ENCODE results near the gene GFOD2. TPM values are rescaled to one million over a fixed set of nuclear protein-coding genes. Genes with fewer than 3 reads are reported as not detected.

The GFOD2 gene
- total and polyA plus RNA-seq, 2 donors (not counting 3 experiments of a cell fraction or from before 2014, with no cell fraction given), result 38.1 to 47.5 TPM

- ChIA-PET CTCF (no interaction called here), POLR2A (no interaction called here)
- Histone ChIP-seq H4K20me1 (replicated peaks; ENCODE audit: control insufficient read depth, extremely low read depth, insufficient read depth, low read length) (no peaks in the 10 kb centered on the region), H3K9me1 (replicated peaks; ENCODE audit: control insufficient read depth, extremely low read depth, insufficient read depth, low read length) (no peaks in the 10 kb centered on the region), H3K9me3 (replicated peaks; ENCODE audit: control insufficient read depth, insufficient read depth, low read length) (no peaks in the 10 kb centered on the region), H3K4me1 (ENCODE audit: control insufficient read depth, extremely low read depth, insufficient read depth, low read length) (no peaks in the 10 kb centered on the region), H3K79me2 (ENCODE audit: control insufficient read depth, insufficient read depth, low read length) (no peaks in the 10 kb centered on the region), H2AFZ (ENCODE audit: low read depth, low read length) (no peak overlapping the region), H3K27me3 (ENCODE audit: control insufficient read depth in 2 of 2, insufficient read depth in 2 of 2, low read length in 2 of 2) (no peaks in the 10 kb centered on the region), H3K36me3 (ENCODE audit: control insufficient read depth in 2 of 2, extremely low read depth in 1 of 2, insufficient read depth in 2 of 2, low read length in 2 of 2) (peaks cover 0 to 35% of the 10 kb centered on the region in 2 experiments), H3K27ac (ENCODE audit: insufficient read depth, low read depth, low read length) (no peak overlapping the region), H3K9ac (replicated peaks; ENCODE audit: extremely low read depth, insufficient read depth, low read length) (no peak overlapping the region), H3K4me3 (replicated peaks in 1 of 3; ENCODE audit: insufficient read depth in 1 of 3, low read depth in 1 of 3, low read length in 3 of 3) (no peak overlapping the region), H3K4me2 (ENCODE audit: insufficient read depth, low read length) (no peak overlapping the region)
- BruUV-seq (replicated peaks), result no TSS peak
- intact Hi-C loops (cut with micrococcal nuclease), result no loop called here
- DNase-seq (ENCODE audit: low read depth, low spot score) (no peak), FAIRE-seq (no peak)
- dilution Hi-C loops (cut with MboI; ENCODE audit: extremely low pct_ligation_motif_present, low sequenced_read_pairs), result no loop called here
- TF ChIP-seq POLR2A (IDR thresholded peaks at IDR 0.05; ENCODE audit: low read depth, low read length) (no peak), FOS (IDR thresholded peaks at IDR 0.05; ENCODE audit: borderline replicate concordance, insufficient read depth, low read length) (no peak), JUN (IDR thresholded peaks at IDR 0.05; ENCODE audit: borderline replicate concordance, insufficient read depth, insufficient read length, low read depth) (no peak), MAX (IDR thresholded peaks at IDR 0.05; ENCODE audit: insufficient read depth, insufficient read length) (no peak)
Observed at GRCh38 chr16:67733734-67734470, 14.8 kb upstream of the GFOD2 start.

GRCh38 chr16:67731753-67732095 is 12.6 kb upstream of the GFOD2 start:
- DNase-seq (ENCODE audit: low read depth, low spot score), result no peak
- CTCF ChIA-PET, result interaction anchor here (1.0 kb wide), 1 partner anchor 84 kb away, joined by 3 read pairs; no protein-coding TSS in a partner anchor
- peaks cover 2 to 49% of the 10 kb centered on the region in 2 experiments for H3K36me3 ChIP-seq (ENCODE audit: control insufficient read depth in 2 of 2, extremely low read depth in 1 of 2, insufficient read depth in 2 of 2, low read length in 2 of 2)

More at GRCh38 chr16:67731753-67732095, 12.6 kb upstream of the GFOD2 start:
- TF ChIP-seq CTCF (IDR thresholded peaks at IDR 0.05; ENCODE audit: extremely low read depth in 1 of 2, insufficient read depth in 1 of 2, low read depth in 1 of 2, low read length in 2 of 2), result no peak
- no peak for TF ChIP-seq POLR2A (IDR thresholded peaks at IDR 0.05; ENCODE audit: low read depth, low read length)
- TF ChIP-seq POLR2AphosphoS5 (IDR thresholded peaks at IDR 0.05; ENCODE audit: insufficient read depth, low read depth, low read length), result no peak
- no peak for TF ChIP-seq FOS (IDR thresholded peaks at IDR 0.05; ENCODE audit: borderline replicate concordance, insufficient read depth, low read length)
- TF ChIP-seq EZH2 (IDR thresholded peaks at IDR 0.05; ENCODE audit: borderline replicate concordance, low read depth, low read length, severe bottlenecking), result no peak
- TF ChIP-seq GATA2 (IDR thresholded peaks at IDR 0.05; ENCODE audit: insufficient read depth, insufficient read length, low read depth, low read length), result no peak
- no peak for TF ChIP-seq MYC (IDR thresholded peaks at IDR 0.05; ENCODE audit: low read depth, low read length)
- TF ChIP-seq MAX (IDR thresholded peaks at IDR 0.05; ENCODE audit: insufficient read depth, insufficient read length), result no peak
- no peak for TF ChIP-seq JUN (IDR thresholded peaks at IDR 0.05; ENCODE audit: borderline replicate concordance, insufficient read depth, insufficient read length, low read depth)
- H3K9me1 ChIP-seq (replicated peaks; ENCODE audit: control insufficient read depth, extremely low read depth, insufficient read depth, low read length), result no peaks in the 10 kb centered on the region
- FAIRE-seq, result no peak
- H3K27ac ChIP-seq (ENCODE audit: insufficient read depth, low read depth, low read length), result no peak overlapping the region
- no peaks in the 10 kb centered on the region for H3K27me3 ChIP-seq (ENCODE audit: control insufficient read depth in 2 of 2, insufficient read depth in 2 of 2, low read length in 2 of 2)
- BruUV-seq (replicated peaks), result no TSS peak
- no peaks in the 10 kb centered on the region for H3K4me1 ChIP-seq (ENCODE audit: control insufficient read depth, extremely low read depth, insufficient read depth, low read length)
- dilution Hi-C loops (cut with MboI; ENCODE audit: extremely low pct_ligation_motif_present, low sequenced_read_pairs) (no loop called here), intact Hi-C loops (cut with micrococcal nuclease) (no loop called here)
- H3K9me3 ChIP-seq (replicated peaks; ENCODE audit: control insufficient read depth, insufficient read depth, low read length), result no peaks in the 10 kb centered on the region
- H2AFZ ChIP-seq (ENCODE audit: low read depth, low read length), result no peak overlapping the region
- H3K4me3 ChIP-seq (replicated peaks in 1 of 3; ENCODE audit: insufficient read depth in 1 of 3, low read depth in 1 of 3, low read length in 3 of 3), result no peak overlapping the region
- no peaks in the 10 kb centered on the region for H3K79me2 ChIP-seq (ENCODE audit: control insufficient read depth, insufficient read depth, low read length)
- no peaks in the 10 kb centered on the region for H4K20me1 ChIP-seq (replicated peaks; ENCODE audit: control insufficient read depth, extremely low read depth, insufficient read depth, low read length)
- no peak overlapping the region for H3K4me2 ChIP-seq (ENCODE audit: insufficient read depth, low read length)
- H3K9ac ChIP-seq (replicated peaks; ENCODE audit: extremely low read depth, insufficient read depth, low read length), result no peak overlapping the region
- POLR2A ChIA-PET, result no interaction called here
